HepG2 (cell line): ENCODE data around the gene HNRNPM. TPM values are rescaled to one million over a fixed set of nuclear protein-coding genes. Genes with fewer than 3 reads are reported as not detected.

Source experiments
- ADNP ChIP-seq: sonication (generic); formaldehyde crosslinking; IDR thresholded peaks from 2 replicates; pipeline ENCODE4 v1.4.0; 2020; ENCODE audit warnings: missing genetic modification reagents
- CHD4 ChIP-seq: fragments of 200-600 bp; sonication (generic); IDR thresholded peaks from 2 replicates; pipeline ENCODE4 v1.7.0; 2017; ENCODE audit warnings: mild to moderate bottlenecking, low read length, borderline replicate concordance
- FLYWCH1 ChIP-seq: sonication (generic); formaldehyde crosslinking; IDR thresholded peaks from 2 replicates; pipeline ENCODE4 v1.8.1; 2023; ENCODE audit warnings: mild to moderate bottlenecking, missing genetic modification reagents
- FOXA3 ChIP-seq: IDR thresholded peaks from 2 replicates; pipeline ENCODE4 v1.6.1; 2016; ENCODE audit warnings: missing genetic modification reagents, missing compliant biosample characterization
- GATAD1 ChIP-seq: IDR thresholded peaks from 2 replicates; pipeline ENCODE4 v1.6.1; 2016; ENCODE audit warnings: missing genetic modification reagents, missing compliant biosample characterization
- MAZ ChIP-seq, 2 experiments: sonication (generic) in 1 of 2; formaldehyde crosslinking in 1 of 2; IDR thresholded peaks; 2 replicates each; pipeline versions ENCODE4 v1.5.0 to v1.6.1; 2012 to 2020; ENCODE audit warnings: low read depth in 2 of 2, mild to moderate bottlenecking in 2 of 2, borderline replicate concordance in 1 of 2, improper control_type of control experiment in 1 of 2, low read length in 1 of 2, missing genetic modification reagents in 1 of 2, moderate library complexity in 1 of 2
- MED1 ChIP-seq: sonication (generic); formaldehyde crosslinking; IDR thresholded peaks from 2 replicates; pipeline ENCODE4 v1.4.0; 2020; ENCODE audit warnings: missing genetic modification reagents
- NAIF1 ChIP-seq: sonication (generic); formaldehyde crosslinking; IDR thresholded peaks from 2 replicates; pipeline ENCODE4 v1.5.0; 2020; ENCODE audit warnings: mild to moderate bottlenecking, missing genetic modification reagents, borderline replicate concordance
- SOX5 ChIP-seq: IDR thresholded peaks from 2 replicates; pipeline ENCODE4 v1.6.1; 2016; ENCODE audit warnings: borderline replicate concordance
- SRSF4 ChIP-seq: fragments of 200-400 bp; formaldehyde crosslinking; IDR thresholded peaks from one replicate; pipeline ENCODE4 v1.6.1; 2018; ENCODE audit warnings: mild to moderate bottlenecking, low read depth, low read length, moderate library complexity; ENCODE audit not compliant: poor library complexity, severe bottlenecking
- ZC3H13 ChIP-seq: sonication (generic); formaldehyde crosslinking; IDR thresholded peaks from 2 replicates; pipeline ENCODE4 v1.8.1; 2023; ENCODE audit warnings: mild to moderate bottlenecking, missing genetic modification reagents, moderate library complexity
- ZNF10 ChIP-seq: sonication (generic); formaldehyde crosslinking; IDR thresholded peaks from 2 replicates; pipeline ENCODE4 v1.4.0; 2020; ENCODE audit warnings: mild to moderate bottlenecking, low read depth, missing genetic modification reagents, borderline replicate concordance
- ZNF350 ChIP-seq: sonication (generic); formaldehyde crosslinking; IDR thresholded peaks from 2 replicates; pipeline ENCODE4 v1.4.0; 2020; ENCODE audit warnings: mild to moderate bottlenecking, low read depth, missing genetic modification reagents, borderline replicate concordance
- ZNF660 ChIP-seq: sonication (generic); formaldehyde crosslinking; IDR thresholded peaks from 2 replicates; pipeline ENCODE4 v1.5.1; 2020; ENCODE audit warnings: mild to moderate bottlenecking, low read depth, missing genetic modification reagents, borderline replicate concordance
- ZNF709 ChIP-seq: sonication (generic); formaldehyde crosslinking; IDR thresholded peaks from 2 replicates; pipeline ENCODE4 v1.5.0; 2020; ENCODE audit warnings: mild to moderate bottlenecking, missing genetic modification reagents
- ZNF878 ChIP-seq: sonication (generic); formaldehyde crosslinking; IDR thresholded peaks from 2 replicates; pipeline ENCODE4 v1.8.1; 2023; ENCODE audit warnings: mild to moderate bottlenecking, missing genetic modification reagents, moderate library complexity
- polyA plus RNA-seq, 8 experiments: library from polyadenylated mRNA; depleted of rRNA in 3 of 8; stranded (reverse) in 7 of 8; unstranded in 1 of 8; fragments of >200 nt; fragmentation: Illumina TruSeq in 4 of 8; extraction: Trizol in 4 of 8; gene quantifications; 2 replicates each; pipeline versions ENCODE4 v1.2.1 to v1.2.3, GENCODE V29; 2011 to 2016; ENCODE audit warnings: low read depth in 4 of 8, missing spikeins in 1 of 8, mixed read lengths in 1 of 8; ENCODE audit not compliant: insufficient read depth in 1 of 8
- total RNA-seq, 5 experiments: library from RNA; depleted of rRNA; stranded (reverse); fragments of >200 nt; fragmentation: Illumina TruSeq; extraction: Trizol; gene quantifications; 2 replicates each; pipeline ENCODE4 v1.2.3, GENCODE V29; 2016; ENCODE audit warnings: low read depth in 1 of 5
- TF ChIP-seq, protein P1 (sequence below): sonication (generic); formaldehyde crosslinking; conservative IDR thresholded peaks from 2 replicates; pipeline ENCODE4 v1.8.0; 2022; ENCODE audit warnings: missing genetic modification reagents
- TF ChIP-seq, protein P2 (sequence below): sonication (generic); formaldehyde crosslinking; IDR thresholded peaks from 2 replicates; pipeline ENCODE4 v1.5.0; 2020; ENCODE audit warnings: mild to moderate bottlenecking, missing genetic modification reagents, moderate library complexity
- TF ChIP-seq, protein P3 (sequence below): sonication (generic); formaldehyde crosslinking; IDR thresholded peaks from 2 replicates; pipeline ENCODE4 v1.4.0; 2020; ENCODE audit warnings: missing genetic modification reagents, mild to moderate bottlenecking, borderline replicate concordance

HNRNPM gene
- total and polyA plus RNA-seq, 2 of the 13 experiments (the other 11 are each of a cell fraction or from before 2014, with no cell fraction given): 56.7 to 102 TPM

DNA sequence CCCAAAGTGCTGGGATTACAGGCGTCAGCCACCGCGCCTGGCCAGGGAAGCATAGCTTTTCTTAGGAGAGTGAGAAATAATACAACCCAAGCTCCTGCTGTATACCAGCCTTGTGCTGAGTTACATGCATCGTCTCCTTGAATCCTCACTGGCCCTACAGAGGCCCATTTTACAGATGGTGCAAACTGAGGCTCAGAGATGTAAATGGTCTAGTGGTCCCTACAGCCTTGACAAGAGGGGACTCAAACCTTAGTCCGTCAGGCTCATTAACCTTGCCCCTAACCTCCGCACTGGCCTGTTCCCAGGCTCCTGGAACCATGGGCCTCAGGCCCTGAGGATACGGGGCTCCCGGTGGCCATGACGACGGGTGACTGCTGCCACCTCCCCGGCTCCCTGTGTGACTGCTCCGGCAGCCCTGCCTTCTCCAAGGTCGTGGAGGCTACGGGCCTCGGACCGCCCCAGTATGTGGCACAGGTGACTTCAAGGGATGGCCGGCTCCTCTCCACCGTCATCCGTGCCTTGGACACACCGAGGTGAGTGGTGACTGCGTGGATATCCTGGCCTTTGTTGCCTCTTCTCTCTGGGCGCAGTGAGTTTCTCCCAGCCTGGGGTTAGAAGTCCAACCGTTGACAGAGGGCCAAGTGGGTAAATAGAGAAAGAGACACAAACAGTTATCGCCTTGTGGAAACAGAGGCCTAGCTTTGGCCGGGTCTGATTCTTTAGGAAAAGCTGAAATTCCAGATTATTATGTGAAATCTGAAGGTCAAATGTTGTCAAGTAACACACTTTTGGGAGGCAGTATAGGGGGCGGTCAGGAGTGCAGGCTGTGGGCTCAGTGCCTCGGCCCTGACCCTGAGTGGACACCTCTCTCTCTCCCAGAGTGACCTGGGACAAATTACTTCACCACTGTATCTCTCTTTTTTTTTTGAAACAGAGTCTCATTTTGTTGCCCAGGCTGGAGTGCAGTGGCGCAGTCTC lies 23.0 kb upstream of the HNRNPM start (continued):
- TF ChIP-seq, protein P1, sequence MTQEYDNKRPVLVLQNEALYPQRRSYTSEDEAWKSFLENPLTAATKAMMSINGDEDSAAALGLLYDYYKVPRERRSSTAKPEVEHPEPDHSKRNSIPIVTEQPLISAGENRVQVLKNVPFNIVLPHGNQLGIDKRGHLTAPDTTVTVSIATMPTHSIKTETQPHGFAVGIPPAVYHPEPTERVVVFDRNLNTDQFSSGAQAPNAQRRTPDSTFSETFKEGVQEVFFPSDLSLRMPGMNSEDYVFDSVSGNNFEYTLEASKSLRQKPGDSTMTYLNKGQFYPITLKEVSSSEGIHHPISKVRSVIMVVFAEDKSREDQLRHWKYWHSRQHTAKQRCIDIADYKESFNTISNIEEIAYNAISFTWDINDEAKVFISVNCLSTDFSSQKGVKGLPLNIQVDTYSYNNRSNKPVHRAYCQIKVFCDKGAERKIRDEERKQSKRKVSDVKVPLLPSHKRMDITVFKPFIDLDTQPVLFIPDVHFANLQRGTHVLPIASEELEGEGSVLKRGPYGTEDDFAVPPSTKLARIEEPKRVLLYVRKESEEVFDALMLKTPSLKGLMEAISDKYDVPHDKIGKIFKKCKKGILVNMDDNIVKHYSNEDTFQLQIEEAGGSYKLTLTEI (CRISPR knock-in tag): no peak
- TF ChIP-seq, protein P2, sequence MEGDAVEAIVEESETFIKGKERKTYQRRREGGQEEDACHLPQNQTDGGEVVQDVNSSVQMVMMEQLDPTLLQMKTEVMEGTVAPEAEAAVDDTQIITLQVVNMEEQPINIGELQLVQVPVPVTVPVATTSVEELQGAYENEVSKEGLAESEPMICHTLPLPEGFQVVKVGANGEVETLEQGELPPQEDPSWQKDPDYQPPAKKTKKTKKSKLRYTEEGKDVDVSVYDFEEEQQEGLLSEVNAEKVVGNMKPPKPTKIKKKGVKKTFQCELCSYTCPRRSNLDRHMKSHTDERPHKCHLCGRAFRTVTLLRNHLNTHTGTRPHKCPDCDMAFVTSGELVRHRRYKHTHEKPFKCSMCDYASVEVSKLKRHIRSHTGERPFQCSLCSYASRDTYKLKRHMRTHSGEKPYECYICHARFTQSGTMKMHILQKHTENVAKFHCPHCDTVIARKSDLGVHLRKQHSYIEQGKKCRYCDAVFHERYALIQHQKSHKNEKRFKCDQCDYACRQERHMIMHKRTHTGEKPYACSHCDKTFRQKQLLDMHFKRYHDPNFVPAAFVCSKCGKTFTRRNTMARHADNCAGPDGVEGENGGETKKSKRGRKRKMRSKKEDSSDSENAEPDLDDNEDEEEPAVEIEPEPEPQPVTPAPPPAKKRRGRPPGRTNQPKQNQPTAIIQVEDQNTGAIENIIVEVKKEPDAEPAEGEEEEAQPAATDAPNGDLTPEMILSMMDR (CRISPR knock-in tag): 0 out of 2 replicates have a peak, but pooled peaks have one; percentile 22
- TF ChIP-seq, protein P3, sequence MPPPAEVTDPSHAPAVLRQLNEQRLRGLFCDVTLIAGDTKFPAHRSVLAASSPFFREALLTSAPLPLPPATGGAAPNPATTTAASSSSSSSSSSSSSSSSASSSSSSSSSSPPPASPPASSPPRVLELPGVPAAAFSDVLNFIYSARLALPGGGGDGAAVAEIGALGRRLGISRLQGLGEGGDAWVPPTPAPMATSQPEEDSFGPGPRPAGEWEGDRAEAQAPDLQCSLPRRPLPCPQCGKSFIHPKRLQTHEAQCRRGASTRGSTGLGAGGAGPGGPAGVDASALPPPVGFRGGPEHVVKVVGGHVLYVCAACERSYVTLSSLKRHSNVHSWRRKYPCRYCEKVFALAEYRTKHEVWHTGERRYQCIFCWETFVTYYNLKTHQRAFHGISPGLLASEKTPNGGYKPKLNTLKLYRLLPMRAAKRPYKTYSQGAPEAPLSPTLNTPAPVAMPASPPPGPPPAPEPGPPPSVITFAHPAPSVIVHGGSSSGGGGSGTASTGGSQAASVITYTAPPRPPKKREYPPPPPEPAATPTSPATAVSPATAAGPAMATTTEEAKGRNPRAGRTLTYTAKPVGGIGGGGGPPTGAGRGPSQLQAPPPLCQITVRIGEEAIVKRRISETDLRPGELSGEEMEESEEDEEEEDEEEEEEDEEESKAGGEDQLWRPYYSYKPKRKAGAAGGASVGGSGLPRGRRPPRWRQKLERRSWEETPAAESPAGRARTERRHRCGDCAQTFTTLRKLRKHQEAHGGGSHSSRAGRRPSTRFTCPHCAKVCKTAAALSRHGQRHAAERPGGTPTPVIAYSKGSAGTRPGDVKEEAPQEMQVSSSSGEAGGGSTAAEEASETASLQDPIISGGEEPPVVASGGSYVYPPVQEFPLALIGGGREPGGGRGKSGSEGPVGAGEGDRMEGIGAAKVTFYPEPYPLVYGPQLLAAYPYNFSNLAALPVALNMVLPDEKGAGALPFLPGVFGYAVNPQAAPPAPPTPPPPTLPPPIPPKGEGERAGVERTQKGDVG (CRISPR knock-in tag): 0 out of 2 replicates have a peak, but pooled peaks have one; percentile 48
- TF ChIP-seq CHD4 (peak; percentile 55; the same call in 1 of the 2 replicates), ZNF10 (no peak), SOX5 (peak; percentile 41; the same call in 1 of the 2 replicates), NAIF1 (no peak), FOXA3 (CRISPR knock-in tag) (peak; percentile 74), ZNF878 (CRISPR knock-in tag) (peak; percentile 50; the same call in 1 of the 2 replicates), SRSF4 (no peak), ZNF660 (no peak), ADNP (CRISPR knock-in tag) (peak; percentile 92), GATAD1 (CRISPR knock-in tag) (no peak; the same call in 1 of the 2 replicates), MAZ (IDR thresholded peaks at IDR 0.05; ENCODE audit: borderline replicate concordance, low read depth, low read length) (no peak), MAZ (CRISPR knock-in tag; IDR thresholded peaks at IDR 0.05; ENCODE audit: low read depth) (no peak), ZNF709 (CRISPR knock-in tag) (no peak), ZNF350 (CRISPR knock-in tag) (0 out of 2 replicates have a peak, but pooled peaks have one; percentile 36), FLYWCH1 (CRISPR knock-in tag) (no peak), ZC3H13 (CRISPR knock-in tag) (no peak), MED1 (CRISPR knock-in tag) (peak; percentile 52)
